ENCODE data around the gene NOS3. TPM values are rescaled to one million over a fixed set of nuclear protein-coding genes. Genes with fewer than 3 reads are reported as not detected.

The NOS3 gene
- total and polyA plus RNA-seq, 2 donors (not counting 3 experiments of a cell fraction or from before 2014, with no cell fraction given) = 82.8 to 95.1 TPM

- Histone ChIP-seq H4K20me1 (replicated peaks; ENCODE audit: control insufficient read depth, extremely low read depth, insufficient read depth, low read length) (no peaks in the 10 kb centered on the region), H3K4me2 (ENCODE audit: insufficient read depth, low read length) (peak overlapping the region; percentile 55), H3K27ac (ENCODE audit: insufficient read depth, low read depth, low read length) (no peak overlapping the region), H3K9me1 (replicated peaks; ENCODE audit: control insufficient read depth, extremely low read depth, insufficient read depth, low read length) (no peaks in the 10 kb centered on the region), H2AFZ (ENCODE audit: low read depth, low read length) (peak overlapping the region; percentile 81), H3K9ac (replicated peaks; ENCODE audit: extremely low read depth, insufficient read depth, low read length) (no peak overlapping the region), H3K36me3 (ENCODE audit: control insufficient read depth in 2 of 2, extremely low read depth in 1 of 2, insufficient read depth in 2 of 2, low read length in 2 of 2) (no peaks in the 10 kb centered on the region), H3K79me2 (ENCODE audit: control insufficient read depth, insufficient read depth, low read length) (peaks cover 22% of the 10 kb centered on the region), H3K4me3 (replicated peaks in 1 of 3; ENCODE audit: insufficient read depth in 1 of 3, low read depth in 1 of 3, low read length in 3 of 3) (peak overlapping the region; percentile 28 to 69 (median 48)), H3K4me1 (ENCODE audit: control insufficient read depth, extremely low read depth, insufficient read depth, low read length) (peaks cover 29% of the 10 kb centered on the region), H3K9me3 (replicated peaks; ENCODE audit: control insufficient read depth, insufficient read depth, low read length) (no peaks in the 10 kb centered on the region), H3K27me3 (ENCODE audit: control insufficient read depth in 2 of 2, insufficient read depth in 2 of 2, low read length in 2 of 2) (no peaks in the 10 kb centered on the region)
- FAIRE-seq (no peak), DNase-seq (ENCODE audit: low read depth, low spot score) (no peak)
- intact Hi-C loops (cut with micrococcal nuclease) = no loop called here
- ChIA-PET CTCF (interaction anchor here (1.0 kb wide), 1 partner anchor 94 kb away, joined by 3 read pairs; no protein-coding TSS in a partner anchor), POLR2A (no interaction called here)
- no peak for TF ChIP-seq MYC (IDR thresholded peaks at IDR 0.05; ENCODE audit: low read depth, low read length)
- no peak for TF ChIP-seq POLR2A (IDR thresholded peaks at IDR 0.05; ENCODE audit: low read depth, low read length)
- no peak for TF ChIP-seq POLR2AphosphoS5 (IDR thresholded peaks at IDR 0.05; ENCODE audit: insufficient read depth, low read depth, low read length)
- TF ChIP-seq GATA2 (IDR thresholded peaks at IDR 0.05; ENCODE audit: insufficient read depth, insufficient read length, low read depth, low read length) = no peak
- TF ChIP-seq, protein P1, sequence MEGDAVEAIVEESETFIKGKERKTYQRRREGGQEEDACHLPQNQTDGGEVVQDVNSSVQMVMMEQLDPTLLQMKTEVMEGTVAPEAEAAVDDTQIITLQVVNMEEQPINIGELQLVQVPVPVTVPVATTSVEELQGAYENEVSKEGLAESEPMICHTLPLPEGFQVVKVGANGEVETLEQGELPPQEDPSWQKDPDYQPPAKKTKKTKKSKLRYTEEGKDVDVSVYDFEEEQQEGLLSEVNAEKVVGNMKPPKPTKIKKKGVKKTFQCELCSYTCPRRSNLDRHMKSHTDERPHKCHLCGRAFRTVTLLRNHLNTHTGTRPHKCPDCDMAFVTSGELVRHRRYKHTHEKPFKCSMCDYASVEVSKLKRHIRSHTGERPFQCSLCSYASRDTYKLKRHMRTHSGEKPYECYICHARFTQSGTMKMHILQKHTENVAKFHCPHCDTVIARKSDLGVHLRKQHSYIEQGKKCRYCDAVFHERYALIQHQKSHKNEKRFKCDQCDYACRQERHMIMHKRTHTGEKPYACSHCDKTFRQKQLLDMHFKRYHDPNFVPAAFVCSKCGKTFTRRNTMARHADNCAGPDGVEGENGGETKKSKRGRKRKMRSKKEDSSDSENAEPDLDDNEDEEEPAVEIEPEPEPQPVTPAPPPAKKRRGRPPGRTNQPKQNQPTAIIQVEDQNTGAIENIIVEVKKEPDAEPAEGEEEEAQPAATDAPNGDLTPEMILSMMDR (IDR thresholded peaks at IDR 0.05; ENCODE audit: extremely low read depth in 1 of 2, insufficient read depth in 1 of 2, low read depth in 1 of 2, low read length in 2 of 2) = no peak
- TF ChIP-seq EZH2 (IDR thresholded peaks at IDR 0.05; ENCODE audit: borderline replicate concordance, low read depth, low read length, severe bottlenecking) = no peak
- TF ChIP-seq JUN (IDR thresholded peaks at IDR 0.05; ENCODE audit: borderline replicate concordance, insufficient read depth, insufficient read length, low read depth) = no peak
- TF ChIP-seq FOS (IDR thresholded peaks at IDR 0.05; ENCODE audit: borderline replicate concordance, insufficient read depth, low read length) = no peak
- BruUV-seq (replicated peaks) = no TSS peak
- dilution Hi-C loops (cut with MboI; ENCODE audit: extremely low pct_ligation_motif_present, low sequenced_read_pairs) = no loop called here
Observed at GRCh38 chr7:151056666-151057505, 66.1 kb downstream of the NOS3 start.
